C4-2B (cell line): ENCODE measurements around the gene TMEM178B.

ENCODE experiments used
- H3K27ac ChIP-seq: fragments of 450-650 bp; 2 replicates; pipeline ENCODE4 v1.5.1; 2017
- ZFX ChIP-seq: fragments of 450-650 bp; IDR thresholded peaks from 2 replicates; pipeline ENCODE4 v1.6.1; 2017
- TF ChIP-seq, protein P1 (sequence below): fragments of 450-650 bp; conservative IDR thresholded peaks from 2 replicates; pipeline ENCODE4 v1.5.1; 2017; ENCODE audit warnings: mild to moderate bottlenecking

TMEM178B gene

GRCh38 chr7:141416650-141417270 is 342.9 kb downstream of the TMEM178B start:
- no peak overlapping the region for H3K27ac ChIP-seq
- no peak for TF ChIP-seq ZFX
- TF ChIP-seq, protein P1, sequence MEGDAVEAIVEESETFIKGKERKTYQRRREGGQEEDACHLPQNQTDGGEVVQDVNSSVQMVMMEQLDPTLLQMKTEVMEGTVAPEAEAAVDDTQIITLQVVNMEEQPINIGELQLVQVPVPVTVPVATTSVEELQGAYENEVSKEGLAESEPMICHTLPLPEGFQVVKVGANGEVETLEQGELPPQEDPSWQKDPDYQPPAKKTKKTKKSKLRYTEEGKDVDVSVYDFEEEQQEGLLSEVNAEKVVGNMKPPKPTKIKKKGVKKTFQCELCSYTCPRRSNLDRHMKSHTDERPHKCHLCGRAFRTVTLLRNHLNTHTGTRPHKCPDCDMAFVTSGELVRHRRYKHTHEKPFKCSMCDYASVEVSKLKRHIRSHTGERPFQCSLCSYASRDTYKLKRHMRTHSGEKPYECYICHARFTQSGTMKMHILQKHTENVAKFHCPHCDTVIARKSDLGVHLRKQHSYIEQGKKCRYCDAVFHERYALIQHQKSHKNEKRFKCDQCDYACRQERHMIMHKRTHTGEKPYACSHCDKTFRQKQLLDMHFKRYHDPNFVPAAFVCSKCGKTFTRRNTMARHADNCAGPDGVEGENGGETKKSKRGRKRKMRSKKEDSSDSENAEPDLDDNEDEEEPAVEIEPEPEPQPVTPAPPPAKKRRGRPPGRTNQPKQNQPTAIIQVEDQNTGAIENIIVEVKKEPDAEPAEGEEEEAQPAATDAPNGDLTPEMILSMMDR = no peak

GRCh38 chr7:141417506-141417905 is 343.6 kb downstream of the TMEM178B start:
- TF ChIP-seq, protein P1 = no peak
- TF ChIP-seq ZFX = no peak
- no peak overlapping the region for H3K27ac ChIP-seq

- no peak overlapping the region for H3K27ac ChIP-seq
- no peak for TF ChIP-seq ZFX
- TF ChIP-seq, protein P1 = no peak
Measured at GRCh38 chr7:141418066-141418465, 344.2 kb downstream of the TMEM178B start.

GRCh38 chr7:141421306-141421705 is 347.4 kb downstream of the TMEM178B start:
- TF ChIP-seq, protein P1 = no peak
- no peak for TF ChIP-seq ZFX

GRCh38 chr7:141427134-141427533 is 353.3 kb downstream of the TMEM178B start:
- TF ChIP-seq, protein P1 = no peak
- no peak for TF ChIP-seq ZFX
- no peak overlapping the region for H3K27ac ChIP-seq

More at GRCh38 chr7:141421306-141421705, 347.4 kb downstream of the TMEM178B start:
- no peak overlapping the region for H3K27ac ChIP-seq

- no peak overlapping the region for H3K27ac ChIP-seq
- TF ChIP-seq, protein P1 = no peak
- TF ChIP-seq ZFX = no peak
Measured at GRCh38 chr7:141430455-141431139, 356.7 kb downstream of the TMEM178B start.

- TF ChIP-seq ZFX = no peak
- TF ChIP-seq, protein P1 = no peak
- H3K27ac ChIP-seq = no peak overlapping the region
Measured at GRCh38 chr7:141431140-141431479, 357.2 kb downstream of the TMEM178B start.
